Thyroid gland (tissue), 4 donors: Measurements from ENCODE around the gene HOXC6.

ENCODE experiments used
- CTCF ChIP-seq, 6 experiments: fragments of 200-600 bp in 3 of 6; fragments of 450-650 bp in 3 of 6; sonication (generic) in 3 of 6; IDR thresholded peaks; one replicate each; pipeline ENCODE4 v1.5.1; 2016 to 2019; ENCODE audit warnings: antibody characterized with exemption in 6 of 6, mild to moderate bottlenecking in 2 of 6, inconsistent platforms in 1 of 6, moderate library complexity in 1 of 6
- POLR2A ChIP-seq, 2 donors: fragments of 450-650 bp; IDR thresholded peaks; one replicate each; pipeline ENCODE4 v1.6.1; 2017; ENCODE audit warnings: antibody characterized with exemption in 2 of 2, mild to moderate bottlenecking in 2 of 2, moderate library complexity in 1 of 2

DNA sequence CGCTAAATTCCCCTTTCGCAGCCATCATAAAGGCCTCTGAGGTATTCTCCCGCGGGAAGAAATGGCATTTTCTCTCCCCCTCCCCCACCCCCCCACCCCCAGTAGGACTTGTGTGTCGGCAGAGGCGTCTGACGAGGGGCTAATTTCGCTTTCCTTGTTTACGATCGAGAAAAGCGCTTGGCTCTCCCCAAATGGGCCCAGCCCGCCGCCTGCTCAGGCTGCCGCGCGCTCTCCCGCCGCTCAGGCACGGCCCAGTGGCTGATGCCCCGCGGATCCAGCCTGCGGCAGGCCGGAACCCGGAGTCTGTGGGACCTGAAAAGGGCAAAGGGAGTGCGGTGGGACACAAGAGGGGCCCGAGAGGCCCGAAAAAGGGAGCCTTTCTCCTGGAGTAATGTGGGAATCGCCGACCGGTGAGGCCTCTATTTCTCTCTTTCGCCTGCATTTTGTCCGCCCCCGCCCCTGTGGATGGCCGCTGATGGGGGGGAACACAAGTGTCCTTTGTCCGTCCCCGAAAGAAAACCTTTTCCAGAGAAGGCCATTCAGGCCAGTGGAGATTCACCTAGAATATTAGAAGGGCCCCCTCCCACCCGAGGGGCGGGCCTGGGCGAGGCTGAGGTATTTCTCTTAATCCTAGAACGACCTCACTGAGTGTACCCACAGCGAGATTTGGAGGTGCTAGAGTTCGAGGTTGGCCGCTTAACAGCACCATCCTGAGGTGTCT is 9.0 kb upstream of the HOXC6 start:
- no peak for TF ChIP-seq CTCF (IDR thresholded peaks at IDR 0.05)
- TF ChIP-seq POLR2A (IDR thresholded peaks at IDR 0.05) = no peak
